Testis (tissue), 5 donors: ENCODE data around the gene MOSMO. TPM values are rescaled to one million over a fixed set of nuclear protein-coding genes. Genes with fewer than 3 reads are reported as not detected.

Experiments used
- DNase-seq: peaks from one replicate; pipeline ENCODE4 v3.0.0-alpha.2; 2019
- H3K27ac ChIP-seq, 2 donors: fragments of 200-600 bp; sonication (generic); one replicate each; pipeline ENCODE4 v1.5.1; 2019
- H3K27me3 ChIP-seq: fragments of 200-600 bp; sonication (generic); one replicate; pipeline ENCODE4 v1.5.1; 2019
- H3K36me3 ChIP-seq: fragments of 200-600 bp; sonication (generic); one replicate; pipeline ENCODE4 v1.5.1; 2017; ENCODE audit warnings: low read depth; ENCODE audit errors: missing control alignments
- H3K4me1 ChIP-seq: fragments of 200-600 bp; sonication (generic); one replicate; pipeline ENCODE4 v1.5.1; 2019
- H3K4me3 ChIP-seq, 2 donors: fragments of 200-600 bp; sonication (generic); one replicate each; pipeline ENCODE4 v1.5.1; 2017 to 2019
- H3K9me3 ChIP-seq: fragments of 200-600 bp; sonication (generic); one replicate; pipeline ENCODE4 v1.5.1; 2017
- POLR2A ChIP-seq: fragments of 450-650 bp; IDR thresholded peaks from one replicate; pipeline ENCODE4 v1.6.1; 2017; ENCODE audit warnings: antibody characterized with exemption, mild to moderate bottlenecking, moderate library complexity
- WGBS, 2 donors: methylation state at CpG; one replicate each; pipeline ENCODE4 v1.1.5; 2018; 5-methylcytosine and 5-hydroxymethylcytosine counted together
- intact Hi-C: fragments of 100-400 bp; cut with DNase I; formaldehyde crosslinking; loops from one replicate; pipeline ENCODE4 v1.15.1; 2023; ENCODE audit warnings: low total_unique reads
- long read RNA-seq, 2 donors: transcript quantifications; one replicate each; lab custom pipeline, GENCODE V29; 2026
- polyA plus RNA-seq: library from polyadenylated mRNA; stranded (reverse); fragments of 350-450 nt; fragmentation: Illumina TruSeq; extraction: RNeasy Lipid Tissue Mini Kit (QIAGEN cat#74804); gene quantifications from one replicate; pipeline ENCODE4 v1.2.3, GENCODE V29; 2014; ENCODE audit warnings: low read depth, low replicate concordance; ENCODE audit not compliant: insufficient read depth
- total RNA-seq, 2 donors: library from RNA; depleted of rRNA; stranded (reverse); fragments of >200 nt; gene quantifications; one replicate each; pipeline ENCODE4 v1.2.3, GENCODE V29; 2016
- TF ChIP-seq, protein P1 (sequence below), 3 experiments: fragments of 450-650 bp in 2 of 3; fragments of 200-600 bp in 1 of 3; sonication (generic) in 1 of 3; IDR thresholded peaks; one replicate each; pipeline ENCODE4 v1.5.1; 2016 to 2019; ENCODE audit warnings: antibody characterized with exemption in 3 of 3, mild to moderate bottlenecking in 2 of 3, moderate library complexity in 1 of 3

The MOSMO gene
- total RNA-seq (10 to 100 TPM; 33.4 to 36.8 TPM), polyA plus RNA-seq (17.4 TPM)
- long read RNA-seq, donor 1, full-length matches to known transcripts: 8 of 8 reads
- long read RNA-seq, donor 1, partial matches to known transcripts: 0 of 8 reads
- long read RNA-seq, donor 1, other reads (novel, unspliced or antisense): 0 of 8 reads
- long read RNA-seq, donor 2, full-length matches to known transcripts: 6 of 6 reads
- long read RNA-seq, donor 2, partial matches to known transcripts: 0 of 6 reads
- long read RNA-seq, donor 2, other reads (novel, unspliced or antisense): 0 of 6 reads

DNA sequence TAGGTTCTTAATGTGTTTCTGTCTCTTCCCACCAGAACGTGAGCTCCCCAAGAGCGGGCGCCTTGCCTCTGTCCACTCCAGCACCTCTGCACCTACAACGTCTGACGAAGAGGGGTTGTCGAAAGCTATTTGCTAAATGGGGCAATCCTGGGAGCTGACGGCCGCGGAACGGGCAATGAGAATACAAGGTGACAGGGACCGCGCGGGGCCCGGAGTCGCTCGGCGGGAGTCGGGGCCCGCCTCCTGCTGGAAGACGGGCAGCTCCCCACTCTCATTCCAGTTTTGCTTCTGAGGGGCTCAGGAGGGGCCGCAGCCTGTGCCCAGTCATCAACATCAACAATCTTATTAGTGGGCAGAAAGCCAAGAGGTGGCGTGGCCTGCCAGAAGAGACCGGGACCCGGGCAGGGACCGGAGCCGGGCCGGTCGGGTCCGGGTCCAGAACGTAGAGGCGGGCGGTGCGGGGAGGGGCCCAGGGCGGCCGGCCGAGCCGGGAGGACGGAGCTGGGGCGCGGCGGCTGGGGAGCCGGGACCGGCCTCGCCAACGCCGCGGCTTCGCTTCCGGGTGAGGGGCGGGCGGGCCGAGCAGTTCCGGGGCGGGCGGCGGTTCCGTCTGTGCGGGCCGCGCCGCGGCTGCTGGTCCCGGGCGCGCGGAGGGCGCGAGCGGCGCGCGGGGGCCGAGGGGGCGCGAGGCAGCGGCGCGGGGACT lies at the start of gene MOSMO:
Gene MOSMO, plus strand, starts transcription at position 603 of the 706 bp plus-strand sequence. CDS start 191 bp downstream, outside the sequence.
- peak; percentile 82 for DNase-seq
- intact Hi-C loops: no loop called here
- peak within 1 kb of the TSS; percentile 77 to 83 for H3K4me3 ChIP-seq

DNA sequence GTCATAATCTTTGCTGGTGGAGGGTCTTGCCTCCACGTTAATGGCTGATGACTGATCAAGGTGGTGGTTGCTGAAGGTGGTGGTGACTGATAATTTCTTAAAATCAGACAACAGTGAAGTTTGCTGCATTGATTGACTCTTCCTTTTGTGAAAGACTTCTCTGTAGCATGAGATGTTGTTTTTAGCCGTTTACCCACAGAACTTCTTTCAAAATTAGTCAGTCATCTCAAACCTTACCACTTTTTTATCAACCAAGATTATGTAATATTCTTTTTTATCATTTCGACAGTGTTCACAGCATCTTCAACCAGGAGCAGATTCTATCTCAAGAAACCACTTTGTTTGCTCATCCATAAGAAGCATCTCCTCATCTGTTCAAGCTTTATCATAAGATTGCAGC lies 48.9 kb upstream of the MOSMO start:
- no peak for DNase-seq
- no peak overlapping the region for H3K4me3 ChIP-seq
- H3K27me3 ChIP-seq: no peaks in the 10 kb centered on the region
- no peak overlapping the region for H3K27ac ChIP-seq
- TF ChIP-seq, protein P1, sequence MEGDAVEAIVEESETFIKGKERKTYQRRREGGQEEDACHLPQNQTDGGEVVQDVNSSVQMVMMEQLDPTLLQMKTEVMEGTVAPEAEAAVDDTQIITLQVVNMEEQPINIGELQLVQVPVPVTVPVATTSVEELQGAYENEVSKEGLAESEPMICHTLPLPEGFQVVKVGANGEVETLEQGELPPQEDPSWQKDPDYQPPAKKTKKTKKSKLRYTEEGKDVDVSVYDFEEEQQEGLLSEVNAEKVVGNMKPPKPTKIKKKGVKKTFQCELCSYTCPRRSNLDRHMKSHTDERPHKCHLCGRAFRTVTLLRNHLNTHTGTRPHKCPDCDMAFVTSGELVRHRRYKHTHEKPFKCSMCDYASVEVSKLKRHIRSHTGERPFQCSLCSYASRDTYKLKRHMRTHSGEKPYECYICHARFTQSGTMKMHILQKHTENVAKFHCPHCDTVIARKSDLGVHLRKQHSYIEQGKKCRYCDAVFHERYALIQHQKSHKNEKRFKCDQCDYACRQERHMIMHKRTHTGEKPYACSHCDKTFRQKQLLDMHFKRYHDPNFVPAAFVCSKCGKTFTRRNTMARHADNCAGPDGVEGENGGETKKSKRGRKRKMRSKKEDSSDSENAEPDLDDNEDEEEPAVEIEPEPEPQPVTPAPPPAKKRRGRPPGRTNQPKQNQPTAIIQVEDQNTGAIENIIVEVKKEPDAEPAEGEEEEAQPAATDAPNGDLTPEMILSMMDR (IDR thresholded peaks at IDR 0.05): no peak
- TF ChIP-seq POLR2A: no peak
- 88 to 91% methylated on average over 3 of the region's 3 CpGs for WGBS, 2 donors
- no peaks in the 10 kb centered on the region for H3K9me3 ChIP-seq
- intact Hi-C loops: loop anchor here (10.0 kb wide), 1 partner anchor 226 kb away; no protein-coding TSS in a partner anchor
- H3K4me1 ChIP-seq: peaks cover 8% of the 10 kb centered on the region
- no peaks in the 10 kb centered on the region for H3K36me3 ChIP-seq

More for the DNA sequence above, at the start of gene MOSMO:
- peak within 1 kb of the TSS; percentile 86 to 89 for H3K27ac ChIP-seq
- no peaks in the 10 kb centered on the region for H3K27me3 ChIP-seq
- no peak for TF ChIP-seq POLR2A
- TF ChIP-seq, protein P1 (IDR thresholded peaks at IDR 0.05): no peak
- 0% methylated on average over 19 to 48 of the region's 78 CpGs for WGBS, 2 donors
- H3K9me3 ChIP-seq: no peaks in the 10 kb centered on the region
- peaks cover 22% of the 10 kb centered on the region for H3K4me1 ChIP-seq
- H3K36me3 ChIP-seq: no peaks in the 10 kb centered on the region

DNA sequence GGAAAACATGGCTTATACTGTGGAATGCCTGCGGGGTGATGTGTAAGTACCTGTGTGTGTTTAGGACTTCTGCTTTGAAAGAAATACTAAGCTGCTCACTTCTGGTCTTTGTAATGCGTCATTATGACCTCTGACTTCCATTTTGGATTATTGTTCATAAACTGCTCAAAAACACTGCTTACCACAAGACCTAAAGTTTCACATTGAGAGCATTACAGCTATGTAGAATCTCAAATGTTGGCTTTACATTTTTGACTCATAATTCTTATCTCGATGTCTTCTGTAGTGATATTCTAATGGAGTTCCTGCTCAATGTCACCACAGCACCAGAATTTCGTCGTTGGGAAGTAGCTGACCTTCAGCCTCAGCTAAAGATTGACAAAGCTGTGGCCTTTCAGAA lies 45.4 kb upstream of the MOSMO start:
- Histone ChIP-seq H3K4me1 (no peaks in the 10 kb centered on the region), H3K9me3 (no peaks in the 10 kb centered on the region), H3K4me3 (no peak overlapping the region), H3K27ac (no peak overlapping the region), H3K27me3 (no peaks in the 10 kb centered on the region), H3K36me3 (no peaks in the 10 kb centered on the region)
- TF ChIP-seq, protein P1 (IDR thresholded peaks at IDR 0.05): no peak
- TF ChIP-seq POLR2A: no peak
- no peak for DNase-seq
- intact Hi-C loops: no loop called here
- 88 to 92% methylated on average over 5 of the region's 5 CpGs for WGBS, 2 donors

DNA sequence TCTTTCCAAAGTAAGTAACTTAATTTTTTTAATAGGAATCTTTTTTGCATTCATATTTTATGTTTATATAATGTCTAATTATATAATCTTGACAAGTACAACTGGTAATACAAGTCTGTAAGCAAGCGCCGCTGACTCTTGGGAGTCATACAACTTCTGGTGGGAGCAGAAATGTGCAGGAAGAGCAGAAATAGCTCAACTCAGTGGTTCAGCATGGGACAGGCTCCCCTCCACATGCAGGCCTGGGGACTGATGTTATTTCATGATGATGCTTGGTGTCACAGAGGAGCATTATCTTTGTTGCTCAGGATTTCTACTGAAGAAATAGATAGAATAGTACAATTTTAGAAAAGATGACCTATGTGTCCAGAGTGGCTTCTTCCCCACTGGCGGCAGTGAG lies 44.0 kb upstream of the MOSMO start:
- DNase-seq: no peak
- no peak overlapping the region for H3K4me3 ChIP-seq
- no peaks in the 10 kb centered on the region for H3K27me3 ChIP-seq
- H3K36me3 ChIP-seq: no peaks in the 10 kb centered on the region
- H3K27ac ChIP-seq: no peak overlapping the region
- TF ChIP-seq, protein P1 (IDR thresholded peaks at IDR 0.05): no peak
- no peaks in the 10 kb centered on the region for H3K9me3 ChIP-seq
- intact Hi-C loops: no loop called here
- 90 to 99% methylated on average over 3 of the region's 3 CpGs for WGBS, 2 donors
- H3K4me1 ChIP-seq: no peaks in the 10 kb centered on the region
